Neutrophil (primary cell): ENCODE results near the gene DKK3.

Source experiments
- H3K27ac ChIP-seq: fragments of 200-600 bp; sonication (generic); 2 replicates; pipeline ENCODE4 v1.5.1; 2016; ENCODE audit warnings: mild to moderate bottlenecking, moderate library complexity
- H3K27me3 ChIP-seq: fragments of 200-600 bp; sonication (generic); 2 replicates; pipeline ENCODE4 v1.6.0; 2016; ENCODE audit warnings: mild to moderate bottlenecking
- H3K36me3 ChIP-seq: fragments of 200-600 bp; sonication (generic); 2 replicates; pipeline ENCODE4 v1.5.1; 2017
- H3K4me1 ChIP-seq, 2 experiments: fragments of 200-600 bp in 1 of 2; sonication (generic) in 1 of 2; 1 replicate in 1 of 2; 2 replicates in 1 of 2; pipeline versions ENCODE4 v1.5.1 to v1.6.1; 2013 to 2016; ENCODE audit warnings: low read depth in 1 of 2, low read length in 1 of 2, mild to moderate bottlenecking in 1 of 2, moderate library complexity in 1 of 2; ENCODE audit not compliant: control insufficient read depth in 1 of 2, insufficient read depth in 1 of 2
- H3K4me3 ChIP-seq, 2 experiments: fragments of 200-600 bp in 1 of 2; sonication (generic) in 1 of 2; 1 replicate in 1 of 2; 2 replicates in 1 of 2; pipeline ENCODE4 v1.5.1; 2013 to 2016; ENCODE audit warnings: low read depth in 1 of 2, low read length in 1 of 2, mild to moderate bottlenecking in 1 of 2, moderate library complexity in 1 of 2
- H3K9me3 ChIP-seq: fragments of 200-600 bp; sonication (generic); 2 replicates; pipeline ENCODE4 v1.5.1; 2016
- TF ChIP-seq, protein P1 (sequence below): fragments of 200-600 bp; sonication (generic); IDR thresholded peaks from 2 replicates; pipeline ENCODE4 v1.5.1; 2016; ENCODE audit warnings: antibody characterized with exemption

Gene DKK3

GRCh38 chr11:11961399-11962028 is 46.9 kb downstream of the DKK3 start:
- Histone ChIP-seq H3K27ac (no peak overlapping the region), H3K9me3 (no peaks in the 10 kb centered on the region), H3K36me3 (peaks cover 16% of the 10 kb centered on the region), H3K4me3 (no peak overlapping the region), H3K27me3 (peaks cover 36% of the 10 kb centered on the region), H3K4me1 (no peaks in the 10 kb centered on the region)
- TF ChIP-seq, protein P1, sequence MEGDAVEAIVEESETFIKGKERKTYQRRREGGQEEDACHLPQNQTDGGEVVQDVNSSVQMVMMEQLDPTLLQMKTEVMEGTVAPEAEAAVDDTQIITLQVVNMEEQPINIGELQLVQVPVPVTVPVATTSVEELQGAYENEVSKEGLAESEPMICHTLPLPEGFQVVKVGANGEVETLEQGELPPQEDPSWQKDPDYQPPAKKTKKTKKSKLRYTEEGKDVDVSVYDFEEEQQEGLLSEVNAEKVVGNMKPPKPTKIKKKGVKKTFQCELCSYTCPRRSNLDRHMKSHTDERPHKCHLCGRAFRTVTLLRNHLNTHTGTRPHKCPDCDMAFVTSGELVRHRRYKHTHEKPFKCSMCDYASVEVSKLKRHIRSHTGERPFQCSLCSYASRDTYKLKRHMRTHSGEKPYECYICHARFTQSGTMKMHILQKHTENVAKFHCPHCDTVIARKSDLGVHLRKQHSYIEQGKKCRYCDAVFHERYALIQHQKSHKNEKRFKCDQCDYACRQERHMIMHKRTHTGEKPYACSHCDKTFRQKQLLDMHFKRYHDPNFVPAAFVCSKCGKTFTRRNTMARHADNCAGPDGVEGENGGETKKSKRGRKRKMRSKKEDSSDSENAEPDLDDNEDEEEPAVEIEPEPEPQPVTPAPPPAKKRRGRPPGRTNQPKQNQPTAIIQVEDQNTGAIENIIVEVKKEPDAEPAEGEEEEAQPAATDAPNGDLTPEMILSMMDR: no peak

GRCh38 chr11:11960687-11961086 is 47.7 kb downstream of the DKK3 start:
- Histone ChIP-seq H3K36me3 (peaks cover 24% of the 10 kb centered on the region), H3K27me3 (peaks cover 36% of the 10 kb centered on the region), H3K4me1 (no peaks in the 10 kb centered on the region), H3K27ac (no peak overlapping the region), H3K9me3 (no peaks in the 10 kb centered on the region), H3K4me3 (no peak overlapping the region)
- TF ChIP-seq, protein P1: no peak

DNA sequence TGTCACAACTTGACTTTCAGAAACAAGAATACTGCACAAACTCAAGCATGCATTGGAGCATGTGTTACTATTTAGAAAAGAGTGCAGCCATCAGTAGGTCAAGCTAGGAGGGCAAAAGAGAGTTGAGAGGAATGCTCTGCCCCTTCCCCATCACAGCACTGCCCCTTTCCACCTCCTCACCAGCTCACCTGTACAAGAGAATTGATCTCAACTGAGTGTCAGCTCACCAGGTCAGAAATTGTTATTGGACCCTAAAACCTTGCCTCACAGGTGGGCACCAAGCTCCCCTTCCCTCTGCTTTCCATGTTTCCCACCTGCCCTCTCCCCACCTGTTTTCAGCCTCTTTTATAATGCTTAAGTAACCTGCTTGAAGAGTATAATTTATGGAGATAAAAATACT is 48.8 kb downstream of the DKK3 start:
- Histone ChIP-seq H3K4me3 (no peak overlapping the region), H3K27me3 (peaks cover 25% of the 10 kb centered on the region), H3K27ac (no peak overlapping the region), H3K9me3 (no peaks in the 10 kb centered on the region), H3K4me1 (no peaks in the 10 kb centered on the region), H3K36me3 (peaks cover 35% of the 10 kb centered on the region)
- TF ChIP-seq, protein P1: no peak

GRCh38 chr11:11958403-11959231 is 49.8 kb downstream of the DKK3 start:
- Histone ChIP-seq H3K4me1 (no peaks in the 10 kb centered on the region), H3K9me3 (no peaks in the 10 kb centered on the region), H3K27ac (no peak overlapping the region), H3K27me3 (peaks cover 15% of the 10 kb centered on the region), H3K4me3 (no peak overlapping the region), H3K36me3 (peaks cover 45% of the 10 kb centered on the region)
- TF ChIP-seq, protein P1: no peak

DNA sequence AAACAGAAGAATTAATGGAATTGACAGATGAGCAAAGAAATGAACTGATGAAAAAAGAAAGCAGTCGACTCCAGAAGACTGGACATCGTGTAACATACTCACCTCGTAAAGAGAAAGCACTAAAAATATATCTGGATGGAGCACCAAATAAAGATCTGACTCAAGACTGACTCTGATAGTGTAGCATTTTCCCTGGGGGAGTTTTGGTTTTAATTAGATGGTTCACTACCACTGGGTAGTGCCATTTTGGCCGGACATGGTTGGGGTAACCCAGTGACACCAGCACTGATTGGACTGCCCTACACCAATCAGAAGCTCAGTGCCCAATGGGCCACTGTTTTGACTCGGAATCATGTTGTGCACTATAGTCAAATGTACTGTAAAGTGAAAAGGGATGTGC is 52.4 kb downstream of the DKK3 start:
- Histone ChIP-seq H3K4me1 (no peaks in the 10 kb centered on the region), H3K9me3 (no peaks in the 10 kb centered on the region), H3K4me3 (no peak overlapping the region), H3K27me3 (no peaks in the 10 kb centered on the region), H3K27ac (no peak overlapping the region), H3K36me3 (peaks cover 69% of the 10 kb centered on the region)
- TF ChIP-seq, protein P1: no peak
